GM19043 (cell line): ENCODE measurements around the gene PUM1.
"Not testable (repeated sequence)": the region's sequence is repeated elsewhere in the genome, so short reads cannot be mapped to it uniquely, and the experiment has no call there.

Experiments
- ATAC-seq: cut with Tn5 transposase; IDR thresholded peaks from one replicate; pipeline ENCODE4 v1.9.1; 2021; ENCODE audit warnings: low read depth; ENCODE audit not compliant: unreplicated experiment

The PUM1 gene

DNA sequence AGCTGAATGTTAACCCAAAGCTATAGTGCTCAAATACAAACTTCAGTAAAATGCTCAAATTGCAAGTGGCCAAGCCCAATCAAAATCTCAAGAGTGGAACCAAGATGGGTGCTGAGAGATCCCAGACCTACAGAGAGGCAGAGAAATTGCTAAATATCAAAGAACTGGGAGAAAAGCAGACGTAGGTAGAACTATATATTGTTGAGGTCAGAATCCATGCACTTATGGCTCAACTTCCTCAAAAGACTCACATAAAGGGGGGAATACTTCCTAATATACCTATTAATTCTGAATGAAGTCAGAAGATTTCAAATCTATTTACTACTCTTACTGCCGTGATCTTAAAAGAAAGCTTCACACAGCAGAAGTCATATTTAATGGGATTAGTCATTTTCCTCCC, 65.2 kb downstream of the PUM1 start:
- ATAC-seq = no peak

DNA sequence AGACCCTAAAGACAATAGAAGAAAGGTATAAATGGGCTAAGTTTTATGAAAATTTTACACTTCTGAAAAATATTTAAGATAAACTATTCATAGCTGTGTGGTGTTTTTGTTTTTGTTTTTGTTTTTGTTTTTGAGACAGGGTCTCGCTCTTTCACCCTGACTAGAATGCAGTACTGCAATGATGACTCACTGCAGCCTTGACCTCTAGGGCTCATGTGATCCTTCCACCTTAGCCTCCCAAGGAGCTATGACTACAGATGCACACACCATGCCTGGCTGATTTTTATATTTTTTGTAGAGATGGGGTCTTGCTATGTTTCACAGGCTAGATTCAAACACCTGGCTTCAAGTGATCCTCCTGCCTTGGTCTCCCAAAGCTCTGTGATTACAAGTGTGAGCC, 66.6 kb downstream of the PUM1 start:
- no peak for ATAC-seq

DNA sequence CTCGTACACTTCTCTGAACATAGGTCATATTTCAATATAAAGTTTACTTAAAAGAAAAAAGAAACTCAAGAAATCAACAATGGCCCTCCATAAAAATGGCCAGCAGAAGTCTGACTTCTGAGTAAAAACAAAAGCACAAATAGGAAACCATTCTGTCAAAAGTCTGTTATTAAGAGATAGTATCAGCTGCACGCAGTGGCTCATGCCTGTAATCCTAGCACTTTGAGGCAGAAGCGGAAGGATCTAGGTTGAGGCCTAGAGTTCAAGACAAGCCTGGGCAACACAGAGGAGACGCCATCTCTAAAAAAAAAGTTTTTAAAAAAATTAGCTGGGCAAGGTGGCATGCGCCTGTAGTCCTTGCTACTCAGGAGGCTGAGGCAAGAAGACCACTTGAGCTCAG, 67.3 kb downstream of the PUM1 start:
- ATAC-seq = no peak

DNA sequence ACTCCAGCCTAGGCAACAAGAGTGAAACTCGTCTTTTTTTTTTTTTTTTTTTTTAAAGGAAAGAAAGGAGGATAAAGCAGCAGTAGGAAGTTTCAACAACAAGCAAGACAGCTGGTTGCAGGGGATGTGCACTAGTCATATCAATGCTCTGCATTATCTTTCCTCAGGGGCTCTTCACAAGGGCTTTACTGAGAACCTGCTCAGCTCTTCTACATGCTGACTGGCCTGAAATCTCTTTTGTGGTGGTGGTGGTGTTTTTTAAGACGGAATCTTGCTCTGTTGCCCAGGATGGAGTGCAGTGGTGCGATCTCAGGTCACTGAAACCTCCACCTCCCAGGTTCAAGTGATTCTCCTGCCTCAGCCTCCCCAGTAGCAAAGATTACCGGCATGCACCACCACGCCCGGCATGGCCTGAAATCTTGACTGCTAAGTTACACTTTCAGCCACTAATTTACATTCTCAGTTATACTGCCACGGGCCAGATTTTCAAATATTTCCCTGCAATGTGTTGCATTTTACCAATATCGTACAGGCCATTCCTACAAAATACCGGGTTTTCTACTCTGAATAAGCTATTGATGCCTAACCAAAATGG, 68.0 kb downstream of the PUM1 start:
- no peak for ATAC-seq

DNA sequence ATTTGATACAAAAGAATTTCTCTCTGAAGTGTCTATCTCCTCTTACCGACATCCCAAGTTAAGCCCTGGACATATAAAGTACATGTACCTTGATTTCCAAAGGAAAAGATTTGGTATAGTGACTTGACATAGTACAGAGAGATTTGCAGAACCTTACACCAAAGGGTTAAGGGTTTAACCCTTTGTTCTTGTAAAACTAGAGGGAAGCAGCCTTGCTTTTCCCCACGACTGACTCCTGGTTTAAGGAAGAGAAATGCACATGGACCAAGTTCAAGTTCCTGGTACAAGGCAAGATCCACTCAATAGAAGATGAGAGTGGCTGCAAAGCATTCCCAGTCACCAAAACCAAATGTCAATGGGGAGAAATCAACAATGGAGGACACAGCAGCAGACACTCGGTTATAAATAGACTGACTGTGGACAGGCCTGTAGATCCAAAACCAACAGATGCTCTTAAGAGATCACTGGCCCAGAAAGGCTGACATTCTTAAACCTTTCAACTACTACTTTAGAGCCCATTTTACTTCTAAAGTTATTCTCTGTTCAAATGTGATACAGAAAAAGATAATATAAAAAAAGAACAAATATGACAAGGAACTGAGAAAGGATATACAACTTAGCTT, 69.4 kb downstream of the PUM1 start:
- no peak for ATAC-seq

DNA sequence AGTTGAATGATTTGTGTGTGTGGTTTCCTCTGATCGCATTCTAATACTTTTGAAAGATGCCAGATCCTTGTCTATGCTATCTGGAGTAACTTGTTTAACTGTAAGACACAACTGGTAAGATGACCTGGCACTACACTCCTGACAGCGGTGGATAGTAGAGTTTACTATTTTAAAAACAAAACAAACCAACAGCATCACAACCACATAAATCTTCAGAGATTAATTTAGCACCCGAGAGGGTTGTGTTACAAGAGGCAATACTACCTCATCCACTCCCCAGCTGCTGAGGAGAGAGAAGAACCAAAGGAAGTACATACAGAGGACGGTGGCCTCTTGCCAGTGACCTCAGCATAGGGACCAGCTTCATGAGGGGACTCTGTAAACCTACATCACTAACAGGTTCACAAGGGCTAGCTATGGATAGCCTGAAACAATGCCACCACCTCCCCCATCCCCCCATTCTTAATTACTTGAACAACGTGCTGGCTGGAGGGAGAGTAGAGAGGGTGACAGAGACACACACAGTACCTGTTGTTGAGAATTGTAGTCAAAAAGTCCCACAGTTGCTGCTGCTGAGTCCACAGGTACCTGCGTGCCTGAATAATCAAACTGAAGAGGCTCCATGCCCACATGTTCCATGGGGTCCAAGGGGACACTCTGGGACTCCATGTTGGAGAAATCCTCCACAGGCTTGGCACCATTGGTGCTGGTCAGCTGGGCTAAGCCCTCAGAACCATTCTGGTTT, 73.5 kb downstream of the PUM1 start:
- ATAC-seq = no peak

DNA sequence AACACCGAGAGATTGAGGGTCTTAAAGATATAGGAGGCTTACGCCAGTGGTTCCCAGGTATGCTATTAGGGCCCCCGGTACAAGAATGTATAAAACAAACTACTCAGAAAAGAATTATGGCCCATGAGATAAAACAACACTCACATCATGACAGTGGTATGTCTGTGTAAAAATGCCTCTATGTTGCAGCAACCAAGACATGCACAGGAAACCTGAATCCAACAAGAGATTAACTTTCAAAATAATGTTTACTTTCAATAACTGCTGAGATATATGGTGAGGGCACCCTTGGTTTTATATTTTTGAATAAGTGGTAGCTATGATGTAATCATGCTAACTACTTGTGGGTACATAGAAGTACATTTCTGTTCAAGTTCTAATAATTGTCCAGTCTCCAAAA, 74.9 kb downstream of the PUM1 start:
- ATAC-seq = no peak

DNA sequence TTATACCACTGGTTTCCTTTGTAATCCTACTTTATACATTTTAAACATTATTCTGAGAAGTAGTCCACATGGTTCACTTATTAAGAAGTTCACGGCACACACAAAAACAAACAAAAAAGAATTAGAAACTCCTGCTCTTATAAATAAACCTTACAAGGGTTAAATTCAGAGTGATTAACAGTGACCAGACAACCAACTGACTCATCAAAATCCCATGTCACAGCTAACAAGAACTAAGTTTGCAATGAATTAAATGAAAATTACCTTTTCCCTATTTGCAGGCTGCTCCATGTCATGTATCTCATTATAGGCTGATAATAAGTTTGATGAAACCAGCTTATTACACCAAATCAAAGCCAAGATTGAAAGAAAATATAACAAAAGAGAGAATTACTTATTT, 77.5 kb downstream of the PUM1 start:
- no peak for ATAC-seq

DNA sequence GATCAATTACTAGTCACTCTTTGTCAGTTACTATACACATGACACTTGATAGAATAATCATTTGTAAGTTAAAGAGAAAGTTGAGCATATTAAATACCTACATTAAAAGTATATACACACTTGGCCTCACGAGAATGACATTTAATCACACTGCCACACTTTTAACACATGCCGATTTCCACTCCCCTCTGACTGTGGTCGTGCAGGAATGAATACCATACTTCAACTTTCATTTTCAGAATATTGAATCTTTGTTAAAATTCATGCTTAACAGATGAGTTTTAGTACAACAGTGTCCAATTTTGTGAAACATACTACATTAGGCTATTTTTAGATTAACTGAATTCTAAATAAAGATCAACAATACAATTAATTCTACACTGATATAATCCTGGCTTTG, 78.8 kb downstream of the PUM1 start:
- ATAC-seq = no peak

DNA sequence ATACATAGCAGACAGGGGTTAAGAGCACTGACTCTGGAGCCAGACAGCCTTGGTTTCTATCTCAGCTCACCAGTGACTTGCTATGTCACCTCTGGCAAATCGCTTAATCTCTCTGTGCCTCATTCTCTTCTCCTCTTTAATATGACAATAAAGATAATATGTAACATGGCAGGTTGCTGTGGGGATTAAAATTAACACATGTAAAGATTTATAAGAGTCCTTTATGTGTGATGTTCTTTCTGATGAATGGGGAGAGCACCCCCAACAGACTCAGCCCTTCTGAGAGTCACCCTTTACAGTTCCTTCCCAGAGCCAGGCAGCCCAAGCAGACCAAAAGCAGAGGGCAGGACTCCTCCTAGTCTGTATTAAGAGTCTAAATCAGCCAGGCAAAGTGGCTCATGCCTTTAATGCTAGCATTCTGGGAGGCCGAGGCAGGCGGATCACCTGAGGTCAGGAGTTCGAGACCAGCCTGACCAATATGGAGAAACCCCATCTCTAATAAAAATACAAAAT, 80.5 kb downstream of the PUM1 start:
- ATAC-seq = no peak

DNA sequence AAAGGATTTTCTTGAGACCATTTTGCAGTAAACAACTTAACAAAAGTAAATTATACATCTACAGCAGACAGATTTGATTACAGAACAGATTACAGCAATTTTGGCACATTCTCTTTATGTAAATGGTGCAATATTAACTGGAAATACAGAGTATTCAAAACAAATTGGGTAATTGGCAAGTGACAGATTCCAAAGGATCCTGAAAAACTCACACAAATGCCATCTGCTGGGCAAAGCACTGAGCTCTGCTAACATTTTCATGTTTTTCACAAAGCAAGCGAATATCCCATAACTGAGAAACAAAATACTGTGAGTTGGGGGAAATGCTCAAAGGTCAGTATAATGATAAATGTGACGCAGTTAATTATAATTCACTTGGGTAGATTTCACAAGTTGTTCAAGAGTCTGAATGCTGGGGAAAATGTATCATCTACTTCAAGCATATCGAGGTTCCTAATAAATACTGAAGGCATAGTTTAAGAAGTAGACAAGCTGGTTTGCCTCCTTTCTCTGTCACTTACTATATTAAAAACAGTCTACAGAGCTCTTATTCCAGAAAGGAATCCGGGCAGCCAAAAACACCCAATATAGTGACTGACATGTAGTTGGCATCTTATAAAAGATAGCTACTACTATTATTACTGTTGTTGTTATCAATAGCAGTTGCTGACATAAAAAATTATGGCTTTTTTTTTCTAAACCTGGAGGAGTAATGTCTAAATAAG, 81.2 kb downstream of the PUM1 start:
- ATAC-seq = no peak

DNA sequence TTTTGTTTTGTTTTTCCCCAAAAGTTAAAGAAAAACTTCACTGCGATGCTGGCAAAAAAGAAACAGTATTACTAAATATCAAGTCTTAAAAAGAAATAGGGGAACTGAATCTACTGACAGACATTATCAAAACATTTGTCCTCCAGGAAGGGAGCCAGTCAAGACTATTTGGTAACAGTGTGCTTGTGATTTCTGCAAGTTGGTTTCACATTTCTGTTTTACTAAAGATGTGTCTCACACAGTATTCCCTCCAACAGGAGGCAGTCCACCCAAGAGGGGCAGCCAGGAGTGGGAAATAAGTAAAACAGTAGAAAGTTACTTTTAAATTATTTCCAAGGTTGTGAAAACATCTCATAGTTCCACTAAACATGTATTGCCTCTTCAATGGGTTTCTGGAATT, 82.6 kb downstream of the PUM1 start:
- no peak for ATAC-seq

DNA sequence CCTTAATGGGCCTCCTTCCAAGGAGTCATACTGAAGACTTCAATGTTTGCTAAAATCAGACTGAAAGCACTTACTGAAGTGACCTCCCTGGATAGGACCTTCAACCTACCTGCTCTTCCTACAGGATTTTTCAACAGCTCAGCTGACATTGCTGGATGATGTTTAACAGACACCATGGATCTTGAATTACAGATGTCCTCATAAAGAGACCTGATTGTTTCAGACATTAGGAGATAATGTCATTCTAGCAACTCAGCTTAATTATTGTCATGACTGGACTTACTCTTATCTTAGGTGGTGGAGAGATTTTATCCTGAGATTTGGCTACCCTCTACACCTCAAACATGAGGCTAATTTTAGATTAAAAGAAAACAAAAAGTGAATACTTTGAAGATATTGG, 83.1 kb downstream of the PUM1 start:
- no peak for ATAC-seq

DNA sequence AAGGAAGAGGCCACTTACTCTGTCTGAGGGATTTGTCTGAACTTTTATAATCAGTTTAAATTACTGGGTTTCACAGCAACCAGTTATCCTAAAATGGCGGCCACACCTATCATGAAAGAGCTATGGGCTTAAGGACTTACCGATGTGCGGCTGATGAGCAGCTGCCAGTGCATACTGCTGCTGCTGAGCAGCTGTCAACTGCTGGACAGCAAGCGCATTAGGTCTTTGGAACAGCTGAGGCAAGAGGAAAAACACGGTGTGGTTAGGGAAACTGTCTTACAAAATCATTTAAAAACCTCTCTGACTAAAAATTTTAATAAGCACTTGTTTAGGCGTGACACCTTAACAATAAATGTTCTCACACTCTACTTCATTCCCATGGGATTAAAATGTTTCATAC, 84.3 kb downstream of the PUM1 start:
- ATAC-seq = no peak

DNA sequence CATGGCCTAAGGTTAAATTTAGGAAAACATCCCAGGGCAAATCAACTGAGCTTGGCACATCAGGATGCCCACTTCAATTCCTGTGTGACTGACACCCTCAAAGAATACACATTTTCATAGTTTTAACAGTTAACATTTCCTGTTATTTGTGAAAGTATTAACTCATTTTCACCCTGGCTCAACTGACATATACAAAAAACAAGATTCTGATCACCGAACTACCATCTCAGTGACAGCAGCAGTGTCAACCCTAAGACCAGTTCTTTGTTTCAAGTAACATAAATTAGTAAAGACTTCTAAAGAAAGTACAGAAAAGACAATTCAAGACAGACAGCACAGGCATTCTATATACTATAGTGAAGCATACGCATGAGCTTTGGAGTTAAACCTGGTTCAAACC, 88.0 kb downstream of the PUM1 start:
- no peak for ATAC-seq

DNA sequence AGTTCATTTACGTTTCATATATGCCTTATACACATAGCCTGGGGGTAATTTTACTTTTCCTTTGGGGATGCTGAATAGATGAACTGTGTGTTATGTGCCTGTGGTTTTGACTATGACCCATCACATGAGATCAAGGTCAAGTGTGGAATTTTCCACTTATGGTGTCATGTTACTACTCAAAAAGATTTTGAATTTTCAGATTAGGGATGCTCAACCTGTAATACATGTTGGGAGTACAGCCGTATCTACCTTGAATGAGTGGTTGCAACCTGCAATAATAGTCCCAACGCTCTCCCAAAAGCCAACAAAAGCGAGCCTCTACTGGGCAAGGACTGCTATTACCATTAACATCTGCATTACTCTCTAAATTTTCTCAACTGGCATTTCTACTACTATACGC, 88.4 kb downstream of the PUM1 start:
- no peak for ATAC-seq

DNA sequence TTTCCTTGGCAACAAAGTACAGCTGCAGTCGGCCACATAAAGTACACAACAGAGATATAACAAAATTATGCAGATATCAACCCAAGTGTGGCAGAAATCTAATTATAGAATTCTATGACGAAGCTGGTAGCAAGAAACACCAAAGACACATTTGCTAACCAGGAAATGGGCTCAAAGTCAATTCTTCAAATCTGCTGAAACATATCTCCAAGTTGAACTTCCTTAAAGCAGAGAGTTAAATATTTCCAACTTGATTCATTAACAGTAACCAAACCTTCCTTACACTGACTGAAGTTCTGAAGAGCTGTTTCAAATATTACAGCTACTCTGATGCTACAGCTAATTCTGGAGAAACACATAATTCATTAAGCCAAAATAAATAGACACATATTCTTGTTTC, 89.4 kb downstream of the PUM1 start:
- ATAC-seq = no peak

DNA sequence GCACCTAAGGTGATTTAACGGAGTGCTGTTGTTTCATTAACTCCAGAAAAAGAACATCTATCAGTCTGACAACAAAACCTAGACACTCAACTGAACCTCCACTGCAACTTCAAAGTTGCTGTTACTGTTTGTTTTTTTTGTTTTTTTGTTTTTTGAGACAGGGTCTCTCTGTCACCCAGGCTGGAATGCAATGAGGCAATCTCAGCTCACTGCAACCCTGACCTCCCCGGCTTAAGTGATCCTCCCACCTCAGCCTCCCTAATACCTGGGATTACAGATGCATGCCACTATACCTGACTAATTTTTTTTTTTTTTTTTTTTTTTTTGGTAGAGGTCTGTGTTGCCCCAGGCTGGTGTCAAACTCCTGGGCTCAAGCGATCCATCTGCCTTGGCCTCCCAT, 90.3 kb downstream of the PUM1 start:
- ATAC-seq = no peak

DNA sequence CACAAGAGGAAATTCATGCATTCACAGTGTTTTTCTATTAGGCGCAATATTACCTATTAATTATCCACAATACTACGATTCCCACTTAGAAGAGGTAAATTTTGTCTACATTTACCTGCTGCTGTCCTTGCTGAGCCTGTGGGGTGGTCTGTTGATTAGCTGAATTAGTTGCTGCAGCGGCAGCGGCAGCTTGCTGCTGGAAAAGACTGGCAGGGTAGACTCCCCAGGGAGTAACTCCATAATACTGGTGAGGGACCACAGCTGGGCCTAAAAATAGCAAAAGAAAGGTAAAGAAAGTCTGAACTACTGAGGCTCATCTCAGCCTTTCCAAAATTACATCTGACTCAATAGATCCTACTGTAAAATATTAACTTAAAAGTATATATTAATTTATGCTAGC, 91.0 kb downstream of the PUM1 start:
- ATAC-seq = no peak

DNA sequence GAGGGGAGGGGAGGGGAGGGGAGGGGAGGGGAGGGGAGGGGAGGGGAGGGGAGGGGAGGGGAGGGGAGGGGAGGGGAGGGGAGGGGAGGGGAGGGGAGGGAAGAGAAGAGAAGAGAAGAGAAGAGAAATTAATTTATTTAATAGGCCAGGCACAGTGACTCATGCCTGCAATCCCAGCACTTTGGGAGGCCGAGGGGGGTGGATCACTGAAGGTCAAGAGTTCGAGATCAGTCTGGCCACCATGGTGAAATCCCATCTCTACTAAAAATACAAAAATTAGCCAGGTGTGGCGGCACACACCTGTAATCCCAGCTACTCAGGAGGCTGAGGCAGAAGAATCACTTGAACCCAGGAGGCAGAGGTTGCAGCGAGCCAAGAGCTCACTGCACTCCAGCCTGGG, 93.2 kb downstream of the PUM1 start:
- not testable (repeated sequence) for ATAC-seq

DNA sequence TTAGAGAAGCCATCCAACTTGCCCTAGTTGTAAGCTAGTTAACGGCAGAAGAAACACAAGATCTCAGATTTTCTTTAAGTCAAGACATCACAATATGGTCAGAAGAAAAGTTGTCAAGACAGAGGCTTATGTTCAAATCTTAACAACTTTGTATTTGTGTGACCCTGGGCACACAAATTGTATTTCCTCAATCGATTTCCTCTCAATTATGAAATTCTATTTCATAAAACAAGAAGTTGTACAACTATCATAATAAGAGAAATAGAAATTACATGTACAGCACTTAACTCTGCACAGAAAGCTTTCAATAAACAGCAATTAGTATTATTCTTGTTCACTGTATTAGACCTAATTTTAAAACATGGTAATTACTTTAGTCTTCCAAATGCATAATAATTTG, 94.0 kb downstream of the PUM1 start:
- no peak for ATAC-seq
